Hematopoietic multipotent progenitor cell (in vitro differentiated cells): Measurements from ENCODE around the gene PXDN. TPM values are rescaled to one million over a fixed set of nuclear protein-coding genes. Genes with fewer than 3 reads are reported as not detected.
"Not testable (repeated sequence)": the region's sequence is repeated elsewhere in the genome, so short reads cannot be mapped to it uniquely, and the experiment has no call there.

ENCODE experiments used
- DNase-seq, 3 donors: peaks; one replicate each; pipeline ENCODE4 v3.0.0-alpha.2; 2011 to 2015; ENCODE audit warnings: low read depth in 2 of 3, low spot score in 2 of 3
- total RNA-seq: library from RNA; depleted of rRNA; stranded (reverse); fragments of >200 nt; gene quantifications from one replicate; pipeline ENCODE4 v1.2.3, GENCODE V29; 2012

Gene PXDN
- total RNA-seq, 1 donor: 6.2 TPM

- not testable (repeated sequence) for DNase-seq
Observed at GRCh38 chr2:1621976-1622375, 122.3 kb downstream of the PXDN start.

- no peak for DNase-seq
Observed at GRCh38 chr2:1621501-1621900, 122.8 kb downstream of the PXDN start.

- no peak for DNase-seq
Observed at GRCh38 chr2:1621041-1621440, 123.3 kb downstream of the PXDN start.

GRCh38 chr2:1620081-1620480 lies 124.2 kb downstream of the PXDN start:
- no peak for DNase-seq

GRCh38 chr2:1619556-1619955 lies 124.8 kb downstream of the PXDN start:
- DNase-seq: no peak

GRCh38 chr2:1618974-1619373 lies 125.3 kb downstream of the PXDN start:
- no peak for DNase-seq

- DNase-seq: no peak
Observed at GRCh38 chr2:1618191-1618961, 125.9 kb downstream of the PXDN start.

GRCh38 chr2:1617425-1618021 lies 126.8 kb downstream of the PXDN start:
- DNase-seq: no peak

- DNase-seq: no peak
Observed at GRCh38 chr2:1614564-1614963, 129.8 kb downstream of the PXDN start.

GRCh38 chr2:1613731-1614354 lies 130.5 kb downstream of the PXDN start:
- no peak for DNase-seq

- no peak for DNase-seq
Observed at GRCh38 chr2:1613078-1613445, 131.3 kb downstream of the PXDN start.

GRCh38 chr2:1612391-1613077 lies 131.8 kb downstream of the PXDN start:
- no peak for DNase-seq

GRCh38 chr2:1611886-1612285 lies 132.4 kb downstream of the PXDN start:
- DNase-seq: no peak

GRCh38 chr2:1610096-1610485 lies 134.2 kb downstream of the PXDN start:
- DNase-seq: no peak

GRCh38 chr2:1609485-1610095 lies 134.7 kb downstream of the PXDN start:
- no peak for DNase-seq

GRCh38 chr2:1609040-1609439 lies 135.3 kb downstream of the PXDN start:
- no peak for DNase-seq

- no peak for DNase-seq
Observed at GRCh38 chr2:1607971-1608688, 136.2 kb downstream of the PXDN start.

- DNase-seq: no peak
Observed at GRCh38 chr2:1607236-1607920, 136.9 kb downstream of the PXDN start.

- no peak for DNase-seq
Observed at GRCh38 chr2:1606421-1607235, 137.7 kb downstream of the PXDN start.
